HG02759 (cell line): ENCODE measurements around the gene SAC3D1.

Experiments used
- ATAC-seq: cut with Tn5 transposase; IDR thresholded peaks from one replicate; pipeline ENCODE4 v1.9.1; 2021; ENCODE audit warnings: mild to moderate bottlenecking, moderate library complexity; ENCODE audit not compliant: unreplicated experiment

SAC3D1 gene

GRCh38 chr11:65086809-65087208, 45.8 kb downstream of the SAC3D1 start:
- ATAC-seq = no peak

- no peak for ATAC-seq
Observed at GRCh38 chr11:65087216-65087615, 46.2 kb downstream of the SAC3D1 start.

- ATAC-seq = no peak
Observed at GRCh38 chr11:65087827-65088226, 46.8 kb downstream of the SAC3D1 start.

GRCh38 chr11:65089621-65090020, 48.6 kb downstream of the SAC3D1 start:
- no peak for ATAC-seq

GRCh38 chr11:65090628-65091027, 49.6 kb downstream of the SAC3D1 start:
- no peak for ATAC-seq
